COLO668 (cell line): ENCODE data around the gene APBA1.
"Not testable (repeated sequence)": the region's sequence is repeated elsewhere in the genome, so short reads cannot be mapped to it uniquely, and the experiment has no call there.

Experiments used
- DNase-seq: peaks from one replicate; lab custom pipeline; 2025; ENCODE audit not compliant: unreplicated experiment; lab: John Stamatoyannopoulos, UW

APBA1 gene

DNA sequence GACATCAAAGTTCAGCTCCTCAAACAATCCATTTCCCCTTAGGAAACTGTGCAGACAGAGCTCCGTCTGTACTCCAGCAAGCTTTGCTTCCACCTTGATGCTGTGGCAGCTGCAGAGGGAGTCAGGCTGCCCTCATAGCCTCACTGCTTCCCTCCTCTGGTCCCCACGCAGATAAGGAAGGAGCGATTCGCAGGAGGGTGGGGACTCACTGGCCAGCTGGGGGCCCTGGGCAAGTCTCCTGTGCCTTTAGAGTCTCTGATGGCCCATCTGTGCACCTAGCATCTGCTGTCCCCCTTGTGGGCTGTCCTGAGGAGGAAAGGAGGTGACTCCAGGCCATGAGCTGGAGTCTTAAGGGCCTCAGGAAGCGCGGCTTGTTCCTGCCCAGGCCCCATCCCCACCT lies 225.7 kb downstream of the APBA1 start:
- no peak for DNase-seq

- DNase-seq = no peak
Observed at GRCh38 chr9:69445251-69445650, 226.9 kb downstream of the APBA1 start.

DNA sequence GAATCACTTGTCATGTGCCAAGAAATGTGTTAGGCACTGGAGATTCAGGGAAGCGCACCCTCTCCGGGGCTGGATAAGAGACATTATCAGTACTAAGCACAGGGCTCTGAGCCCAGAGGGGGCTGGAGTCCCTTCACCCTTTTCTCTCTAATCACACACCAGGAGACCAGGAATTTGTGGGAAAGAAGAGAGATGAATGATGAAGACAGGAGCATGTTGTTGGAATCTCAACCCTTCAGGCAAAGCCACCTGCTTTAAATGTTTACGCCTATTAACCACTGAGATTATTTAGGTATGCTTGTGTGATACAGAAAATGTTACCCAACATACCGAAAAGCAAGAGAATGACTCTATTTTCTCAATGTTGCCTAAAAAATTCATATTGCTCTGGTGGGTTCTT lies 227.4 kb downstream of the APBA1 start:
- DNase-seq = no peak

- no peak for DNase-seq
Observed at GRCh38 chr9:69444021-69444420, 228.2 kb downstream of the APBA1 start.

DNA sequence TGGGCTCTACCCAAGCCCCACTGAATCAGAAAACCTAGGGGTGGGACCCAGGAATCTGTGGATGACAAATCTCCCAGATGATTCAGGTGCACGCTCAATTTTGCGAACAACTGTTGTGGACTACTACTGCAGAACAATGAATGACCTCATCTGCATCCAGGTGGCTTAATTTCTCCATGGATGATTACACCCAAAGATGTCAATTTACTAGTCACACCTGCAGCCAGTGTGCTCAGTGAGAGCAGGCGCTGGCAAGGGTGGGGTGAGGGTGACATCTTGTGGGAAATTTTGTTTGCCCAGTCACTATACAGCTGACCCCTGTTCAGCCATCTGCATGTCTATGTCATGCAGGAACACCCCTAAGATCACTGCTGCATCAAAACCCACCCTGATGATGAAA lies 229.0 kb downstream of the APBA1 start:
- peak; percentile 86 for DNase-seq

- DNase-seq = peak; percentile 34
Observed at GRCh38 chr9:69442486-69442885, 229.7 kb downstream of the APBA1 start.

- DNase-seq = peak; percentile 63
Observed at GRCh38 chr9:69440254-69440955, 231.8 kb downstream of the APBA1 start.

GRCh38 chr9:69439654-69440053 lies 232.5 kb downstream of the APBA1 start:
- not testable (repeated sequence) for DNase-seq

GRCh38 chr9:69433968-69434367 lies 238.2 kb downstream of the APBA1 start:
- no peak for DNase-seq

- DNase-seq = no peak
Observed at GRCh38 chr9:69433392-69433791, 238.8 kb downstream of the APBA1 start.

DNA sequence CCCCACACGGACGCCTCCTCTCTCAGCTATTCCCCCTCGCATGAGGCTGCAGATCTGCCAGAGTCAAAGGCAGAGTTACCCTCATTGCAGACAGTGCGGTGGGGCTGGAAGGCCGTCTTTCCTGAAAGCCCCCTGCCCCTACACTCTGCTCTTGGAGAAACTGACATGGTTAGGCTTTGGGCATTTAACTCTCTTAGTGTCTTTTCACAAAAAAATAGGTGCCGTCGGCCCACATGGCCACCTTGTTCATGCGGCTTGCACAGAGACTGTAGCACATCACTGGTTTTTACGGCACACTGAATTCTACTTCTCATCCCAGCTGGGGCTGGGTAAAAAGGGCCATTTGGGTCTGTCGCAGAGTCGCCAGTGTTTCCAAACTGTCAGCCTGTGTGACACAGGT lies 239.5 kb downstream of the APBA1 start:
- DNase-seq = no peak

DNA sequence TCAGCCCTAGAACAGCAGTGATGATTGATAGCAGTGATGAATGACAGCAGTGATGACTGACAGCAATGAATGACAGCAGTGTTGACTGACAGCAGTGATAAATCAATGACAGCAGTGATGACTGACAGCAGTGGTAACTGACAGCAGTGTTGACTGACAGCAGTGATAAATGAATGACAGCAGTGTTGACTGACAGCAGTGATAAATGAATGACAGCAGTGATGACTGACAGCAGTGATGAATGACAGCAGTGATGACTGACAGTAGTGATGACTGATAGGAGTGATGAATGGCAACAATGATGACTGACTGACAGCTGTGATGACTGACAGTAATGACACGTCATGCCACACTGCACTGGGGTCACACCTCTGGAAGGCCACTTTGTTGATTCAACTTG lies 240.4 kb downstream of the APBA1 start:
- DNase-seq = no peak

DNA sequence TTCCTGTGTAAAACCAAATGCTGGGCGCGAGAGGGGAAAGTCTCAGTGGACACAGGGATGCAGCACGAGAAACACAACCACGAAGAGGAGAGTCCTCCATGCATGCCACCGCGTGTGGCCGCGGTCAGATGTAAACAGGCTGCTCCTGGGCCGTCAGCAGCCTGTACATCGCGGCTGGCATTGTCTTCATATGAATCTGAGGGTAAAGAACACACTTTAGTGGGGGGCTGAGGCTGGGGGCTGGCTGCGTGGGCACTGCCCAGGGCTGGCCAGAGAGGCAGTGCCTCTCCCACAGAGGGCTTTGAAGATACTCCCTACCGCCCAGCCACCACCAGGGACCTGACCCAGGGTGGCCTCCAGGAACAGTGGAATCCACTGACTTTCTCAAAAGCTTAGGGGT lies 241.0 kb downstream of the APBA1 start:
- no peak for DNase-seq

- DNase-seq = no peak
Observed at GRCh38 chr9:69430206-69430605, 242.0 kb downstream of the APBA1 start.

- no peak for DNase-seq
Observed at GRCh38 chr9:69429281-69429680, 242.9 kb downstream of the APBA1 start.

DNA sequence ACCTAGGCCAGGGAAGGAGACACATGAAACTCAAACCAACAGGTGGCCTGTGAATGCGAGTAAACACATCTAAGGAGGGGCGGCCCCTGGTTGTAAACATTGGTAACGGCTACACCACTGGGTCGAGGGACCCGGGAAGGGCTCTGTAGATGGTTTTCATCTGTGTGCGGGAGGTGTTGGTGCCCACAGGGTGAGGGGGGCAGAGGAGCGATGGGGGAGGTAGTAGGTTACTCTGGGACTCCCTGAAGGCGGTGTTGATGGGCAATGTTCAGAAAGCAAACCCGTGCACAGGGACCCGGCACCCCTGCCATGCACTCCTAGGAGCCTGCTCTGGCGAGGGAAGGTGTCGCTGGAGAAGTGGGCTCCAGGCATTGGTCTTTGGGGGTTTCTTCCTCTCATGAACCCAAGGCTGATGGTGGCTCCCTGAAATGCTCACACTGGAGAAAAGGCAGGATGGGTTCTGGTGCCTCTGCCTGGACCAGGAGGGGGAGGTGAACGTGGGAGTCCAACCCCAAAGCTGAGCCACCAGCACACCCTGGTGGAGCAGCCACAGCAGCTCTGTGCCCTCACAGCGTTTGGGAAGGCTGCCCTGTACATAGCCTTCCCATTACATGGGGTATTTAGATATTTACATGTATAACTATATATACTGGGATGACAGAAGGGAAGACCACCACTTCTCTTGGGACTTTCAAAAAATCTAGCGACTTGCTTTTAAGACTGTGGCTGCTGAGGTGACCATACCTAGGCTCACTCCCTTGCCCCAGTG lies 244.0 kb downstream of the APBA1 start:
- no peak for DNase-seq

DNA sequence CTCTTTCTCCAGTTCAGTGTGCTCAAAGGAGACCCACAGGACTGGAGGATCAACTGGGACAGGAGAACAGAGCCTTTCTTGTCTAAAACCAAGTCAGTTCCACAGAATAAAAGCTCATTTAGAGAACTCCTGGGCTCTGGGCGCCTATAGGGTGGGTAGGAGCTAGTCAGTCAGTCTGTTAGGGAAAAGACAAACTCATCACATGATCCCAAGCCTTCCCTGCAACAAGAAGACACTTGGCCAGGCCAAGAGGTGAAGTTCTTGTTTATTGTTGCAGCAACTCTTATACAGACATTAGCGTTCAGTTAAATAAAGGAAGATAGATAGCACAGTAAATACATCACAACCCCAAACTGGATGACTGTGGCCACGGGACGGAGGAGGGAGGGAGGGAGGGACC lies 244.9 kb downstream of the APBA1 start:
- DNase-seq = no peak

- peak; percentile 8 for DNase-seq
Observed at GRCh38 chr9:69425136-69425801, 246.9 kb downstream of the APBA1 start.

GRCh38 chr9:69421908-69422801 lies 250.0 kb downstream of the APBA1 start:
- DNase-seq = peak; percentile 57

GRCh38 chr9:69420611-69421270 lies 251.4 kb downstream of the APBA1 start:
- DNase-seq = no peak
